ENCODE results near the gene C2orf72. TPM values are rescaled to one million over a fixed set of nuclear protein-coding genes. Genes with fewer than 3 reads are reported as not detected.

Gene C2orf72
- total and polyA plus RNA-seq, 2 of the 13 experiments (the other 11 are each of a cell fraction or from before 2014, with no cell fraction given) = 147 to 203 TPM

DNA sequence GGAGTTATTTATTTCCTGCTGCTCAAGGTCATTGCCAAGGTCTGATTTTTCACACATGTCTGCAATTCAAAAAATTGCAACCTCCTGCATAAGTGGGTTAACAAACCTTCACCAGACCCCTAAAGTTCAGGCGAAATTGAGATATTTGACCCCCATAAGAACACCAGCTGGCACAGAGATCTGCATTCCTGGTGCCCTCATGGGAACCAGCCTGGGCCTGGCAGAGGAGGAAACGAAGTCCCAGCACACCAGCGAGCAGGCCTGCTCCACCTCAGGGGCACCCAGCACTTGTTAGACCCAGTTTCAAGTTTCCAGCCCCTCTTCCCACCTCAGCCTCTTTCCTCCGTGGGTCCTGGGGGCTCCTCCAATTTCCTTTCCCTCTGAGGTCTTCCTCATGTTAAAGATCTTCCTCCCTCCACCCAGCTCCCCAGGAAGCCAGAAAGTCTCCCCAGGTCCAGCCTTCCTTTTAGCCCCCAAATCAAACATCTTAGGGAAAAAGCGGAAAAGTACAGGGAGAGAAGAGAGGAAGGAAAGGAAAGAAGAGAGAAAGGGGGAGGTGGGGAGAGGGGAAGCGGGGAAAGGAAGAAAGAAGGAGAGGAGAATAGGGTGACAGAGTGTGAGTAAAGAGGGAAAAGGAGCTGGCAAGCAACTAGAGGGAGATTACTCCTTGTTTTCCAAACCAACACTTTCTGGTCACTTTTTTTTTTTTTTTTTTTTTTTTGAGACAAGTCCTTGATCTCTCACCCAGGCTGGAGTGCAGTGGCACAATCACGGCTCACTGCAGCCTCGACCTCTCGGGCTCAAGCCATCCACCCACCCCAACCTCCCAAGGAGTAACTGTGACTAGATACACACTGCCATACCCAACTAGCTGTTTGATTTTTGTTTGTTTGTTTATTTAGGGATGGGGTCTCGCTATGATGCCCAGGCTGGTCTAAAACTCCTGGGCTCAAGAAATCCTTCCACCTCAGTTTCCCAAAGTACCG, 3.9 kb upstream of the C2orf72 start (continued):
- TF ChIP-seq, protein P1, sequence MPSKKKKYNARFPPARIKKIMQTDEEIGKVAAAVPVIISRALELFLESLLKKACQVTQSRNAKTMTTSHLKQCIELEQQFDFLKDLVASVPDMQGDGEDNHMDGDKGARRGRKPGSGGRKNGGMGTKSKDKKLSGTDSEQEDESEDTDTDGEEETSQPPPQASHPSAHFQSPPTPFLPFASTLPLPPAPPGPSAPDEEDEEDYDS (CRISPR knock-in tag; IDR thresholded peaks at IDR 0.05) = no peak
- TF ChIP-seq ZNF143 (CRISPR knock-in tag; IDR thresholded peaks at IDR 0.05) = no peak
- TF ChIP-seq MLLT10 (CRISPR knock-in tag; IDR thresholded peaks at IDR 0.05) = no peak
- TF ChIP-seq ATF1 (CRISPR knock-in tag; IDR thresholded peaks at IDR 0.05) = no peak
- TF ChIP-seq, protein P2, sequence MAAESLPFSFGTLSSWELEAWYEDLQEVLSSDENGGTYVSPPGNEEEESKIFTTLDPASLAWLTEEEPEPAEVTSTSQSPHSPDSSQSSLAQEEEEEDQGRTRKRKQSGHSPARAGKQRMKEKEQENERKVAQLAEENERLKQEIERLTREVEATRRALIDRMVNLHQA (CRISPR knock-in tag; IDR thresholded peaks at IDR 0.05) = no peak
- no peak for TF ChIP-seq SMAD9 (CRISPR knock-in tag; IDR thresholded peaks at IDR 0.05)
- TF ChIP-seq ELF3 (CRISPR knock-in tag; IDR thresholded peaks at IDR 0.05) = no peak
- no peak for TF ChIP-seq ZFP82 (CRISPR knock-in tag; IDR thresholded peaks at IDR 0.05; ENCODE audit: borderline replicate concordance)
- TF ChIP-seq ZBTB38 (CRISPR knock-in tag; IDR thresholded peaks at IDR 0.05) = no peak
- no peak for TF ChIP-seq FOSL2 (CRISPR knock-in tag; IDR thresholded peaks at IDR 0.05)
- no peak for TF ChIP-seq SRSF1 (optimal IDR thresholded peaks at IDR 0.05; ENCODE audit: low read depth, low read length)
- no peak for TF ChIP-seq HOXA7 (CRISPR knock-in tag; IDR thresholded peaks at IDR 0.05)
- TF ChIP-seq ZNF44 (CRISPR knock-in tag; IDR thresholded peaks at IDR 0.05) = no peak
- no peak for TF ChIP-seq ATF7 (IDR thresholded peaks at IDR 0.05)
- TF ChIP-seq ATF7 (CRISPR knock-in tag; IDR thresholded peaks at IDR 0.05) = no peak
- TF ChIP-seq, protein P3, sequence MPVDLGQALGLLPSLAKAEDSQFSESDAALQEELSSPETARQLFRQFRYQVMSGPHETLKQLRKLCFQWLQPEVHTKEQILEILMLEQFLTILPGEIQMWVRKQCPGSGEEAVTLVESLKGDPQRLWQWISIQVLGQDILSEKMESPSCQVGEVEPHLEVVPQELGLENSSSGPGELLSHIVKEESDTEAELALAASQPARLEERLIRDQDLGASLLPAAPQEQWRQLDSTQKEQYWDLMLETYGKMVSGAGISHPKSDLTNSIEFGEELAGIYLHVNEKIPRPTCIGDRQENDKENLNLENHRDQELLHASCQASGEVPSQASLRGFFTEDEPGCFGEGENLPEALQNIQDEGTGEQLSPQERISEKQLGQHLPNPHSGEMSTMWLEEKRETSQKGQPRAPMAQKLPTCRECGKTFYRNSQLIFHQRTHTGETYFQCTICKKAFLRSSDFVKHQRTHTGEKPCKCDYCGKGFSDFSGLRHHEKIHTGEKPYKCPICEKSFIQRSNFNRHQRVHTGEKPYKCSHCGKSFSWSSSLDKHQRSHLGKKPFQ (CRISPR knock-in tag; IDR thresholded peaks at IDR 0.05; ENCODE audit: insufficient replicate concordance) = peak; percentile 47
- TF ChIP-seq ZNF709 (CRISPR knock-in tag; IDR thresholded peaks at IDR 0.05) = no peak
- TF ChIP-seq, protein P4, sequence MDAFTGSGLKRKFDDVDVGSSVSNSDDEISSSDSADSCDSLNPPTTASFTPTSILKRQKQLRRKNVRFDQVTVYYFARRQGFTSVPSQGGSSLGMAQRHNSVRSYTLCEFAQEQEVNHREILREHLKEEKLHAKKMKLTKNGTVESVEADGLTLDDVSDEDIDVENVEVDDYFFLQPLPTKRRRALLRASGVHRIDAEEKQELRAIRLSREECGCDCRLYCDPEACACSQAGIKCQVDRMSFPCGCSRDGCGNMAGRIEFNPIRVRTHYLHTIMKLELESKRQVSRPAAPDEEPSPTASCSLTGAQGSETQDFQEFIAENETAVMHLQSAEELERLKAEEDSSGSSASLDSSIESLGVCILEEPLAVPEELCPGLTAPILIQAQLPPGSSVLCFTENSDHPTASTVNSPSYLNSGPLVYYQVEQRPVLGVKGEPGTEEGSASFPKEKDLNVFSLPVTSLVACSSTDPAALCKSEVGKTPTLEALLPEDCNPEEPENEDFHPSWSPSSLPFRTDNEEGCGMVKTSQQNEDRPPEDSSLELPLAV (CRISPR knock-in tag; conservative IDR thresholded peaks at IDR 0.05; ENCODE audit: low read depth) = no peak
- no peak for TF ChIP-seq NR3C1 (CRISPR knock-in tag; IDR thresholded peaks at IDR 0.05)
- TF ChIP-seq ZNF629 (CRISPR knock-in tag; conservative IDR thresholded peaks at IDR 0.05) = no peak
- TF ChIP-seq, protein P5, sequence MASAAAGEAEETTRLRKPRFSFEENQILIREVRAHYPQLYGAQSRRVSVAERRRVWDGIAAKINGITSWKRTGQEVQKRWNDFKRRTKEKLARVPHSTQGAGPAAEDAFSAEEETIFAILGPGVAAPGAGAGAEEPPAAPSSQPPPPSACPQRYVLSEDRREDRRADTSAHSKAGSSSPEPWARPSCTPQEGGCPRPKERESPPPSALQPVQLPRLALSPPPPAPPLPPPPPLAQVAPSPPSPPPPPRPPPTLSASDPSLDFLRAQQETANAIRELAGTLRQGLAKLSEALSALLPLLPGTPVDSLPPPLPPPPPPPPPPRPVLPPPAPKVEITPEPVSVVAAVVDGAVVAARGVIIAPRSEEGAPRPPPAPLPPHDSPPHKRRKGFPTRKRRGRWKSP (CRISPR knock-in tag; IDR thresholded peaks at IDR 0.05) = 0 out of 2 replicates have a peak, but pooled peaks have one; percentile 26
- no peak for TF ChIP-seq CBX5 (CRISPR knock-in tag; IDR thresholded peaks at IDR 0.05; ENCODE audit: borderline replicate concordance)
- no peak for TF ChIP-seq ZNF746 (CRISPR knock-in tag; IDR thresholded peaks at IDR 0.05)
- no peak for TF ChIP-seq EEA1 (CRISPR knock-in tag; IDR thresholded peaks at IDR 0.05; ENCODE audit: borderline replicate concordance)
- TF ChIP-seq ZNF547 (CRISPR knock-in tag; IDR thresholded peaks at IDR 0.05) = 0 out of 2 replicates have a peak, but pooled peaks have one; percentile 34
- no peak for TF ChIP-seq ZNF446 (CRISPR knock-in tag; IDR thresholded peaks at IDR 0.05)
- 0 out of 2 replicates have a peak, but pooled peaks have one; percentile 33 for TF ChIP-seq ZNF232 (CRISPR knock-in tag; IDR thresholded peaks at IDR 0.05; ENCODE audit: borderline replicate concordance)

All from HepG2 (cell line).